DOHH2 (cell line): ENCODE measurements around the gene HDAC6.
"Not testable (repeated sequence)": the region's sequence is repeated elsewhere in the genome, so short reads cannot be mapped to it uniquely, and the experiment has no call there.

ENCODE experiments used
- H3F3A ChIP-seq: fragments of 200-600 bp; sonication (generic), shearing (Covaris generic); 2 replicates; pipeline ENCODE4 v1.6.0; 2016; ENCODE audit warnings: antibody characterized with exemption, mild to moderate bottlenecking; ENCODE audit not compliant: control insufficient read depth, insufficient read depth
- H3K27ac ChIP-seq: fragments of 200-600 bp; sonication (generic); 2 replicates; pipeline ENCODE4 v1.5.1; 2014; ENCODE audit warnings: low read depth, mild to moderate bottlenecking, low read length, moderate library complexity
- H3K27me3 ChIP-seq: fragments of 200-600 bp; sonication (generic); 2 replicates; pipeline ENCODE4 v1.6.1; 2014; ENCODE audit warnings: mild to moderate bottlenecking, low read length, mixed read lengths; ENCODE audit not compliant: control insufficient read depth
- H3K36me3 ChIP-seq: fragments of 200-600 bp; sonication (generic); 2 replicates; pipeline ENCODE4 v1.6.1; 2014; ENCODE audit warnings: mild to moderate bottlenecking, low read length, moderate library complexity, mixed read lengths; ENCODE audit not compliant: control insufficient read depth
- H3K4me1 ChIP-seq: fragments of 200-600 bp; sonication (generic); 2 replicates; pipeline ENCODE4 v1.6.1; 2014; ENCODE audit warnings: mild to moderate bottlenecking, low read length, mixed read lengths; ENCODE audit not compliant: control insufficient read depth
- H3K4me2 ChIP-seq: fragments of 200-600 bp; sonication (generic); 2 replicates; pipeline ENCODE4 v1.6.0; 2014; ENCODE audit warnings: mild to moderate bottlenecking, low read length, moderate library complexity
- H3K4me3 ChIP-seq: fragments of 200-600 bp; sonication (generic); 2 replicates; pipeline ENCODE4 v1.5.1; 2014; ENCODE audit warnings: mild to moderate bottlenecking, low read length, mixed read lengths
- H3K79me2 ChIP-seq: fragments of 200-600 bp; sonication (generic); 2 replicates; pipeline ENCODE4 v1.6.1; 2014; ENCODE audit warnings: mild to moderate bottlenecking, low read length, mixed read lengths; ENCODE audit not compliant: control insufficient read depth
- H3K9me2 ChIP-seq: fragments of 200-600 bp; sonication (generic); replicated peaks from 2 replicates; pipeline ENCODE4 v1.6.1; 2014; ENCODE audit warnings: mild to moderate bottlenecking, low read length, mixed read lengths; ENCODE audit not compliant: control insufficient read depth
- H3K9me3 ChIP-seq: fragments of 200-600 bp; sonication (generic); 2 replicates; pipeline ENCODE4 v1.6.1; 2014; ENCODE audit warnings: antibody characterized with exemption, low read length, mixed read lengths; ENCODE audit not compliant: control insufficient read depth, insufficient read depth
- H4K20me1 ChIP-seq: fragments of 200-600 bp; sonication (generic); 2 replicates; pipeline ENCODE4 v1.6.0; 2014; ENCODE audit warnings: low read depth, mild to moderate bottlenecking, antibody characterized with exemption, low read length, moderate library complexity; ENCODE audit not compliant: control insufficient read depth, insufficient read depth
- EZH2phosphoT487 ChIP-seq: fragments of 200-600 bp; sonication (generic); IDR thresholded peaks from 2 replicates; pipeline ENCODE4 v1.6.1; 2017; ENCODE audit warnings: borderline replicate concordance, mild to moderate bottlenecking, antibody characterized with exemption, low read length, moderate library complexity, mixed read lengths
- TF ChIP-seq, protein P1 (sequence below): fragments of 200-600 bp; sonication (generic); IDR thresholded peaks from one replicate; pipeline ENCODE4 v1.5.1; 2014; ENCODE audit warnings: antibody characterized with exemption, mild to moderate bottlenecking, low read depth, low read length; ENCODE audit not compliant: poor library complexity, severe bottlenecking

The HDAC6 gene

DNA sequence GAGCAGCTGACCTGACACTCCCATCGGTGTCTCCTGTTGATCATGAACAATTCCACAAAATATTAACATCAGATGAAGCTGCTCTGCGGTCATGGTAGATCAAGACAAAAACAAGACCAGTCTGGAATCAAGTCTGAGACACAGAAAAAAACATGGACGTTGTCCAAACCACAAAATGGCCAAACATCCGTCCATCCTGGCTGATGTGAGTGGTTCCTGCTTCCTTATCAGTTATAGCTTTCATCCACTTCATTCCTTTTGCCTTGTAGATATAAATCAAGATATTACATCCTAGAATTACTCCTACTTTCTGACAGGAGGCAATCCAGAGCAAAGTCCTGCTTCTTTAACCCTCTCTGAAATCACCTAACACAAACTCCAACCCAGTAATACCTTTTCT is 62.3 kb downstream of the HDAC6 start:
- Histone ChIP-seq H4K20me1 (no peaks in the 10 kb centered on the region), H3K36me3 (no peaks in the 10 kb centered on the region), H3K79me2 (no peaks in the 10 kb centered on the region), H3K4me2 (no peak overlapping the region), H3K9me2 (no peaks in the 10 kb centered on the region), H3K27me3 (no peaks in the 10 kb centered on the region), H3K9me3 (no peaks in the 10 kb centered on the region), H3F3A (no peaks in the 10 kb centered on the region), H3K4me1 (no peaks in the 10 kb centered on the region), H3K27ac (no peak overlapping the region), H3K4me3 (no peak overlapping the region)
- TF ChIP-seq EZH2phosphoT487 = no peak
- TF ChIP-seq, protein P1, sequence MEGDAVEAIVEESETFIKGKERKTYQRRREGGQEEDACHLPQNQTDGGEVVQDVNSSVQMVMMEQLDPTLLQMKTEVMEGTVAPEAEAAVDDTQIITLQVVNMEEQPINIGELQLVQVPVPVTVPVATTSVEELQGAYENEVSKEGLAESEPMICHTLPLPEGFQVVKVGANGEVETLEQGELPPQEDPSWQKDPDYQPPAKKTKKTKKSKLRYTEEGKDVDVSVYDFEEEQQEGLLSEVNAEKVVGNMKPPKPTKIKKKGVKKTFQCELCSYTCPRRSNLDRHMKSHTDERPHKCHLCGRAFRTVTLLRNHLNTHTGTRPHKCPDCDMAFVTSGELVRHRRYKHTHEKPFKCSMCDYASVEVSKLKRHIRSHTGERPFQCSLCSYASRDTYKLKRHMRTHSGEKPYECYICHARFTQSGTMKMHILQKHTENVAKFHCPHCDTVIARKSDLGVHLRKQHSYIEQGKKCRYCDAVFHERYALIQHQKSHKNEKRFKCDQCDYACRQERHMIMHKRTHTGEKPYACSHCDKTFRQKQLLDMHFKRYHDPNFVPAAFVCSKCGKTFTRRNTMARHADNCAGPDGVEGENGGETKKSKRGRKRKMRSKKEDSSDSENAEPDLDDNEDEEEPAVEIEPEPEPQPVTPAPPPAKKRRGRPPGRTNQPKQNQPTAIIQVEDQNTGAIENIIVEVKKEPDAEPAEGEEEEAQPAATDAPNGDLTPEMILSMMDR = no peak

DNA sequence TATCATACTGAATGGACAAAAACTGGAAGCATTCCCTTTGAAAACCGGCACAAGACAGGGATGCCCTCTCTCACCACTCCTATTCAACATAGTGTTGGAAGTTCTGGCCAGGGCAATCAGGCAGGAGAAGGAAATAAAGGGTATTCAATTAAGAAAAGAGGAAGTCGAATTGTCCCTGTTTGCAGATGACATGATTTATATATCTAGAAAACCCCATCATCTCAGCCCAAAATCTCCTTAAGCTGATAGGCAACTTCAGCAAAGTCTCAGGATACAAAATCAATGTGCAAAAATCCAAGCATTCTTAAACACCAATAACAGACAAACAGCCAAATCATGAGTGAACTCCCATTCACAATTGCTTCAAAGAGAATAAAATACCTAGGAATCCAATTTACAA is 70.2 kb downstream of the HDAC6 start:
- not testable (repeated sequence) for H3K9me3 ChIP-seq, H3K27ac ChIP-seq, H3K4me3 ChIP-seq, H3K79me2 ChIP-seq, H3K27me3 ChIP-seq, H3K9me2 ChIP-seq, H4K20me1 ChIP-seq, H3F3A ChIP-seq, H3K4me1 ChIP-seq, H3K36me3 ChIP-seq, H3K4me2 ChIP-seq
